DOHH2 (cell line): ENCODE measurements around the gene DPT.

Source experiments
- CTCF ChIP-seq: fragments of 200-600 bp; sonication (generic); IDR thresholded peaks from one replicate; pipeline ENCODE4 v1.5.1; 2014; ENCODE audit warnings: antibody characterized with exemption, mild to moderate bottlenecking, low read depth, low read length; ENCODE audit not compliant: poor library complexity, severe bottlenecking
- EZH2phosphoT487 ChIP-seq: fragments of 200-600 bp; sonication (generic); IDR thresholded peaks from 2 replicates; pipeline ENCODE4 v1.6.1; 2017; ENCODE audit warnings: borderline replicate concordance, mild to moderate bottlenecking, antibody characterized with exemption, low read length, moderate library complexity, mixed read lengths

- TF ChIP-seq CTCF (no peak), EZH2phosphoT487 (no peak)
These were observed 5.3 kb upstream of the DPT start for GRCh38 chr1:168734271-168734670.
